GM12892 (cell line): ENCODE measurements around the gene CAPN11.
A peak's percentile ranks its signal among the peaks of the same experiment; 100 is the strongest.

ENCODE experiments used
- DNase-seq: peaks from one replicate; pipeline ENCODE4 v3.0.0; 2011; ENCODE audit not compliant: insufficient read length
- FAIRE-seq: peaks from 2 replicates; lab custom pipeline; 2011; peaks lifted over from hg19 to GRCh38; lab: Jason Lieb, UNC
- POLR2A ChIP-seq: IDR thresholded peaks from 2 replicates; pipeline ENCODE4 v1.6.1; 2011; ENCODE audit warnings: low read depth, low read length, control low read depth
- POLR2AphosphoS5 ChIP-seq: IDR thresholded peaks from 2 replicates; pipeline ENCODE4 v1.6.1; 2011; ENCODE audit warnings: low read depth, low read length, control low read depth
- TAF1 ChIP-seq: IDR thresholded peaks from 2 replicates; pipeline ENCODE4 v1.6.1; 2011; ENCODE audit warnings: low read depth, mild to moderate bottlenecking, control low read depth, low read length, borderline replicate concordance

Gene CAPN11

DNA sequence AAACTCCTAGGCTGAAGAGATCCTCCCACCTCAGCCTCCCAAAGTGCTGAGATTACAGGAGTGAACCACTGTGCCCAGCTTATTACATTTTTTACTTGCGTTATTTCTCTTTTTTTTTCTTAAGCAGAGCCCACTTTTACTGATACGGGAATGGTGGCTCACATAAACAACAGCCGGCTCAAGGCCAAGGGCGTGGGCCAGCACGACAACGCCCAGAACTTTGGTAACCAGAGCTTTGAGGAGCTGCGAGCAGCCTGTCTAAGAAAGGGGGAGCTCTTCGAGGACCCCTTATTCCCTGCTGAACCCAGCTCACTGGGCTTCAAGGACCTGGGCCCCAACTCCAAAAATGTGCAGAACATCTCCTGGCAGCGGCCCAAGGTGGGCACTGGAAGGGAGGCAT, 10.5 kb downstream of the CAPN11 start:
- TF ChIP-seq POLR2AphosphoS5 (no peak), TAF1 (no peak), POLR2A (no peak)
- no peak for FAIRE-seq
- DNase-seq, result no peak

DNA sequence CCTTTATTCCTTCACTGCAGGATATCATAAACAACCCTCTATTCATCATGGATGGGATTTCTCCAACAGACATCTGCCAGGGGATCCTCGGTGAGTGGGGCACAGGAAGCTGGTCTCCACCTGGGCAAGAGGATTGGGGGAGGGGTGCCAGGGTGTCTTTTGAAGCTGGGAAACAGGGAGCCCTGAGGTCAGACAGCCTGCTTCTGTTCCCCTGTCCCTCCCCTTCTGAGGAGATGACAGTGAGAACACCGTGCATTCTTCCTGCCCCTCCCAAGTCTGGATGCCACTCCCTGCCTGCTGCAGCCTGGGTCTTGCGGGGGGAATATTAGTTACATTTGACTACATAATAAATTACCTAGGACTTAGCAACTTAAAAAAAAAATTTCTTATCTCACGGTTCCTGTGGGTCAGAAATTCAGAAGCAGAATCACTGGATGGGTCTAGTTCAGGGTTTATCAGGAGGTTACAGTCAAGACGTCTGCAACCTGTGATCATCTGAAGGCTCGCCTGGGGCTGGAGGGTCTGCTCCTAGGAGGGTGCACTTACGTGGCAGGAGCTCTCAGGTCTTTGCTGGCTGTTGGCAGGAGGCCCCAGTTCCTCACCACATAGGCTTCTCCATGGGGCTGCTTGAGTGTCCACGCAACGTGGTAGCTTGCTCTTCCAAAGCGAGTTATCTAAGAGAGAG, 11.4 kb downstream of the CAPN11 start:
- TF ChIP-seq POLR2A (no peak), POLR2AphosphoS5 (no peak), TAF1 (no peak)
- DNase-seq (no peak), FAIRE-seq (no peak)

GRCh38 chr6:44171899-44172546, 13.4 kb downstream of the CAPN11 start:
- TF ChIP-seq POLR2AphosphoS5 (no peak), POLR2A (no peak), TAF1 (no peak)
- DNase-seq, result no peak
- FAIRE-seq, result no peak

- DNase-seq (peak; percentile 78), FAIRE-seq (peak; percentile 75)
- TF ChIP-seq TAF1, result no peak
- TF ChIP-seq POLR2A, result no peak
- no peak for TF ChIP-seq POLR2AphosphoS5
Observed at GRCh38 chr6:44172731-44173500, 14.3 kb downstream of the CAPN11 start.

DNA sequence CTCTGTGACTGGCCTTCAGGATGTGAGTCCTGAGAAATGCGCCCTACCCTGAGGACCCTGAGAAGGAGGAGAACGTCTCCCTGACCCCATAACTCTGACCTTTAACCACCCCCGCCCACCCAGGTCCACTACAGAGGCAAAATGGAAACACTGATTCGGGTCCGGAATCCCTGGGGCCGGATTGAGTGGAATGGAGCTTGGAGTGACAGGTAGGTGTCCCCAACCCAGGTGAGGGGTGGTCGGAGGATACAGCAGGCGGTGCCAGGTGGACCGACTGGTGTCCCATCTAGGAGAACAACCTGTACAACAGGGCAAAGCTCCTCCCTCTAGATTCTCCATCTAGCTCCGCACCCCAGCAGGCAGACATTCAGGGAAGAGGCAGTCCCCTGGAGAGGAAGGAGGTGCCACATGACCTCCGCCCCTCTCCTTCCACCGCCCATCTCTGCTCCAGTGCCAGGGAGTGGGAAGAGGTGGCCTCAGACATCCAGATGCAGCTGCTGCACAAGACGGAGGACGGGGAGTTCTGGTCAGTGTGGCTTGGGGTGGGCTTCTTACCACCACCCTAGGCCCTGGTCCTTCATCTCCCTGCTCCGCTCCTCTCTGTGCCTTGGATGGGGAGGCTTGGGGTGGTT, 17.6 kb downstream of the CAPN11 start:
- no peak for DNase-seq
- TF ChIP-seq TAF1 (no peak), POLR2A (no peak), POLR2AphosphoS5 (no peak)
- no peak for FAIRE-seq

- DNase-seq, result peak; percentile 61
- peak; percentile 76 for FAIRE-seq
- TF ChIP-seq TAF1 (no peak), POLR2A (no peak)
Observed at GRCh38 chr6:44176762-44177509, 18.3 kb downstream of the CAPN11 start.

DNA sequence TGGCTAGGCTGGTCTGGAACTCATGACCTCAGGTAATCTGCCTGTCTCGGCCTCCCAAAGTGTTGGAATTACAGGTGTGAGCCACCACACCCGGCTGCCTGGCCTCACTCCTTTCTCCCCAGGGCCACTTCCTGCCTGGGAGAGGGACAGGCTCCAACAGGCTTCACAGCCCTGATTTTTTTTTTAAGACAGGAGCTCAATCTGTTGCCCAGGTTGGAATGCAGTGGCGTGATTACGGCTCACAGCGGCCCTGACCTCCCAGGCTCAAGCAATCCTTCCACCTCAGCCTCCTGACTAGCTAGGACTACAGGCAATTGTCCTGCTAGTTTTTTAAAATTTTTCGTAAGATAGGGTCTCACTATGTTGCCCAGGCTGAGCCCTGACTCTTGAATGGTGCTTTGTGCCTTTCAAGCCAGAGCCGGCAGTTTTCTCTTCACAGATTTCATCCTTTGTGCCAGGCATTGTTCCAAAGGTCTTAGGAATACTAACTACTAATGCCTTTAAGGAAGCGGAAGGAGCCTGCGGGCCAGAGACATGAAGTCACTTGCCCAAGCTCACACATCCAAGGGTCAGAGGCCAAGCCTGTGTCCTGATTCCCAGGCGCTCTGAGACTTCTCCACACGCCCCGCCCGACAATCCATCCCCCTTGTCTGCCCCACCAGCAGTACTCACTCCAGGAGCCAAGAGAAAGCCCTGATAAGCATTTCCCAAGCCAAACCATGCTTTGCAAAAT, 19.2 kb downstream of the CAPN11 start:
- no peak for FAIRE-seq
- DNase-seq, result no peak
- no peak for TF ChIP-seq POLR2A
- no peak for TF ChIP-seq POLR2AphosphoS5
- TF ChIP-seq TAF1, result no peak

- TF ChIP-seq POLR2A, result no peak
- no peak for TF ChIP-seq POLR2AphosphoS5
- no peak for TF ChIP-seq TAF1
- DNase-seq, result no peak
- FAIRE-seq, result no peak
Observed at GRCh38 chr6:44178424-44179071, 19.9 kb downstream of the CAPN11 start.

DNA sequence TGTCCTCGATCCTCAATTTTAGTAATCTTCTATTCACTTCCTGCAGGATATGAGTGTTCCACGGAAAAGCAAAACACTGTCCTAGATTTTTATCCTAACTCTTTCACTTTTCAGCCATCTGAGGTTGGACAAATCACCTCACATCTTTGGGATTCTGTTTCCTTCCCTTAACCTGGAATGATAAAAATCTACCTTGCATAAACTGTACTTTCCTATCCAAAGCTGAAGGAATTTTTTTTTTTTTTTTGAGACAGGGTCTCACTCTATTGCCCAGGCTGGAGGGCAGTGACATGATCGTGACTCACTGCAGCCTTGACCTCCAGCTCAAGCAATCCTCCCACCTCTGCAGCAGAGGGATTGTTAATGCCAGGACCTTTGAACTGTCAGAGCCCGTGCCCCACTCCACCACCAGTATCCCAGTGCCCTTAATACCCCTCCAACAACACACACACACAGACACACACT, 20.5 kb downstream of the CAPN11 start:
- TF ChIP-seq TAF1 (no peak), POLR2A (no peak), POLR2AphosphoS5 (no peak)
- FAIRE-seq (no peak), DNase-seq (no peak)
